Endothelial cell of umbilical vein (primary cell): Measurements from ENCODE around the gene MICALL2. TPM values are rescaled to one million over a fixed set of nuclear protein-coding genes. Genes with fewer than 3 reads are reported as not detected.

Source experiments
- BruUV-seq: library from RNA; stranded (reverse); fragments of 400-500 nt; replicated peaks from 2 replicates; lab custom pipeline; 2021; lab: Mats Ljungman, UMichigan
- CTCF ChIA-PET: fragments of 300-600, 350-600 bp; sonication (Branson Sonifier 250); formaldehyde crosslinking; loops from one replicate; lab custom pipeline; 2021; ENCODE audit warnings: antibody characterized with exemption, inconsistent platforms; lab: Charles Lee
- POLR2A ChIA-PET: fragments of 300-600, 350-600 bp; sonication (Branson Sonifier 250); formaldehyde crosslinking; loops from one replicate; lab custom pipeline; 2021; ENCODE audit warnings: antibody characterized with exemption, inconsistent platforms; lab: Charles Lee
- DNase-seq: peaks from one replicate; pipeline ENCODE4 v3.0.0-alpha.2; 2011; ENCODE audit warnings: low read depth, low spot score
- FAIRE-seq: peaks from 2 replicates; lab custom pipeline; 2011; peaks lifted over from hg19 to GRCh38; lab: Jason Lieb, UNC
- H2AFZ ChIP-seq: 2 replicates; pipeline ENCODE4 v1.6.0; 2012; ENCODE audit warnings: low read depth, low read length, control low read depth, inconsistent platforms
- H3K27ac ChIP-seq: 2 replicates; pipeline ENCODE4 v1.5.1; 2011; ENCODE audit warnings: low read depth, mild to moderate bottlenecking, control low read depth, low read length, moderate library complexity; ENCODE audit not compliant: insufficient read depth
- H3K27me3 ChIP-seq, 2 experiments: 2 replicates each; pipeline versions ENCODE4 v1.6.0 to v1.6.1; 2011; ENCODE audit warnings: low read length in 2 of 2, mixed read lengths in 1 of 2; ENCODE audit not compliant: control insufficient read depth in 2 of 2, insufficient read depth in 2 of 2
- H3K36me3 ChIP-seq, 2 experiments: 2 replicates in 1 of 2; 3 replicates in 1 of 2; pipeline ENCODE4 v1.5.1; 2011; ENCODE audit warnings: low read length in 2 of 2, mild to moderate bottlenecking in 1 of 2, moderate library complexity in 1 of 2; ENCODE audit not compliant: control insufficient read depth in 2 of 2, insufficient read depth in 2 of 2; ENCODE audit errors: extremely low read depth in 1 of 2
- H3K4me1 ChIP-seq: 3 replicates; pipeline ENCODE4 v1.5.1; 2011; ENCODE audit warnings: mild to moderate bottlenecking, low read length; ENCODE audit not compliant: control insufficient read depth, insufficient read depth; ENCODE audit errors: extremely low read depth
- H3K4me2 ChIP-seq: 2 replicates; pipeline ENCODE4 v1.6.1; 2011; ENCODE audit warnings: low read length, control low read depth, mixed read lengths; ENCODE audit not compliant: insufficient read depth
- H3K4me3 ChIP-seq, 3 experiments: fragments of 200-600 bp in 1 of 3; sonication (generic), shearing (Covaris generic) in 1 of 3; replicated peaks in 1 of 3; 2 replicates each; pipeline ENCODE4 v1.5.1; 2011 to 2016; ENCODE audit warnings: control low read depth in 3 of 3, low read length in 3 of 3, mild to moderate bottlenecking in 2 of 3, inconsistent platforms in 1 of 3, low read depth in 1 of 3, moderate library complexity in 1 of 3; ENCODE audit not compliant: insufficient read depth in 1 of 3
- H3K79me2 ChIP-seq: 2 replicates; pipeline ENCODE4 v1.6.0; 2012; ENCODE audit warnings: low read length, inconsistent platforms; ENCODE audit not compliant: control insufficient read depth, insufficient read depth
- H3K9ac ChIP-seq: replicated peaks from 2 replicates; pipeline ENCODE3; 2011; ENCODE audit warnings: low read length, control low read depth; ENCODE audit not compliant: insufficient read depth; ENCODE audit errors: extremely low read depth
- H3K9me1 ChIP-seq: replicated peaks from 3 replicates; pipeline ENCODE4 v1.6.0; 2011; ENCODE audit warnings: mild to moderate bottlenecking, low read length; ENCODE audit not compliant: control insufficient read depth, insufficient read depth; ENCODE audit errors: extremely low read depth
- H3K9me3 ChIP-seq: replicated peaks from 2 replicates; pipeline ENCODE4 v1.5.1; 2012; ENCODE audit warnings: low read length, inconsistent platforms; ENCODE audit not compliant: control insufficient read depth, insufficient read depth
- H4K20me1 ChIP-seq: replicated peaks from 2 replicates; pipeline ENCODE3; 2011; ENCODE audit warnings: mild to moderate bottlenecking, low read length; ENCODE audit not compliant: control insufficient read depth, insufficient read depth; ENCODE audit errors: extremely low read depth
- CTCF ChIP-seq, 2 donors: IDR thresholded peaks; 1 replicate in 1 of 2; 2 replicates in 1 of 2; pipeline ENCODE4 v1.5.1; 2011; ENCODE audit warnings: low read length in 2 of 2, mild to moderate bottlenecking in 2 of 2, moderate library complexity in 2 of 2, control low read depth in 1 of 2, inconsistent platforms in 1 of 2, low read depth in 1 of 2; ENCODE audit not compliant: insufficient read depth in 1 of 2; ENCODE audit errors: extremely low read depth in 1 of 2
- EZH2 ChIP-seq: IDR thresholded peaks from 2 replicates; pipeline ENCODE4 v1.6.1; 2012; ENCODE audit warnings: borderline replicate concordance, low read depth, mild to moderate bottlenecking, moderate library complexity, low read length, inconsistent platforms; ENCODE audit not compliant: severe bottlenecking
- FOS ChIP-seq: IDR thresholded peaks from 2 replicates; pipeline ENCODE4 v1.6.1; 2011; ENCODE audit warnings: mild to moderate bottlenecking, low read length, moderate library complexity, borderline replicate concordance; ENCODE audit not compliant: insufficient read depth
- GATA2 ChIP-seq: IDR thresholded peaks from 2 replicates; pipeline ENCODE4 v1.7.0; 2011; ENCODE audit warnings: low read depth, mild to moderate bottlenecking, moderate library complexity, mixed read lengths, low read length; ENCODE audit not compliant: insufficient read length, insufficient read depth
- JUN ChIP-seq: IDR thresholded peaks from 2 replicates; pipeline ENCODE4 v1.6.1; 2011; ENCODE audit warnings: borderline replicate concordance, low read depth; ENCODE audit not compliant: insufficient read length, insufficient read depth
- MYC ChIP-seq: IDR thresholded peaks from one replicate; pipeline ENCODE4 v1.6.1; 2011; ENCODE audit warnings: mild to moderate bottlenecking, low read depth, low read length
- POLR2A ChIP-seq: IDR thresholded peaks from 2 replicates; pipeline ENCODE4 v1.6.1; 2012; ENCODE audit warnings: low read depth, mild to moderate bottlenecking, control low read depth, low read length
- POLR2AphosphoS5 ChIP-seq: IDR thresholded peaks from 2 replicates; pipeline ENCODE4 v1.6.1; 2012; ENCODE audit warnings: low read depth, mild to moderate bottlenecking, control low read depth, low read length, moderate library complexity; ENCODE audit not compliant: insufficient read depth
- dilution Hi-C: fragments of 300-500 bp; cut with MboI; formaldehyde crosslinking; loops from one replicate; pipeline ENCODE4 v1.15.0; 2019; ENCODE audit warnings: low sequenced_read_pairs; ENCODE audit not compliant: extremely low pct_ligation_motif_present
- intact Hi-C: fragments of 100-400 bp; cut with micrococcal nuclease; formaldehyde crosslinking; loops from one replicate; pipeline ENCODE4 v1.10.0; 2022
- polyA plus RNA-seq, 4 experiments: library from polyadenylated mRNA; depleted of rRNA in 3 of 4; stranded (reverse) in 3 of 4; unstranded in 1 of 4; fragments of >200 nt; gene quantifications; 2 replicates each; pipeline versions ENCODE4 v1.2.1 to v1.2.3, GENCODE V29; 2011 to 2012; ENCODE audit warnings: missing spikeins in 1 of 4
- total RNA-seq: library from RNA; stranded (reverse); gene quantifications from 2 replicates; pipeline ENCODE4 v1.2.3, GENCODE V29; 2021
- TF ChIP-seq, protein P1 (sequence below): IDR thresholded peaks from 2 replicates; pipeline ENCODE4 v1.6.1; 2011; ENCODE audit not compliant: insufficient read depth, insufficient read length

MICALL2 gene
- total and polyA plus RNA-seq, 2 donors (not counting 3 experiments of a cell fraction or from before 2014, with no cell fraction given), result 29.8 to 46.3 TPM

- Histone ChIP-seq H3K9ac (no peak overlapping the region), H3K79me2 (no peaks in the 10 kb centered on the region), H3K36me3 (peaks cover 0 to 2% of the 10 kb centered on the region in 2 experiments), H3K27me3 (no peaks in the 10 kb centered on the region), H3K4me3 (no peak overlapping the region), H3K4me1 (no peaks in the 10 kb centered on the region), H4K20me1 (no peaks in the 10 kb centered on the region), H3K27ac (no peak overlapping the region), H2AFZ (no peak overlapping the region), H3K9me1 (no peaks in the 10 kb centered on the region), H3K4me2 (no peak overlapping the region), H3K9me3 (no peaks in the 10 kb centered on the region)
- DNase-seq (no peak), FAIRE-seq (no peak)
- CTCF ChIA-PET, result interaction anchor here (0.7 to 3.1 kb wide), 10 partner anchors 7 to 240 kb away, joined by 3 to 39 read pairs (median 6); partner anchors contain the start of gene MICALL2
- intact Hi-C loops, result loop anchor here (2.0 to 5.0 kb wide), 3 partner anchors 41 to 239 kb away; no protein-coding TSS in a partner anchor
- POLR2A ChIA-PET, result no interaction called here
- TF ChIP-seq FOS (no peak), CTCF (IDR thresholded peaks at IDR 0.05; ENCODE audit: extremely low read depth in 1 of 2, insufficient read depth in 1 of 2, low read depth in 1 of 2, low read length in 2 of 2) (no peak), POLR2AphosphoS5 (no peak), GATA2 (no peak), POLR2A (no peak), MYC (no peak), EZH2 (no peak), JUN (no peak)
- TF ChIP-seq, protein P1, sequence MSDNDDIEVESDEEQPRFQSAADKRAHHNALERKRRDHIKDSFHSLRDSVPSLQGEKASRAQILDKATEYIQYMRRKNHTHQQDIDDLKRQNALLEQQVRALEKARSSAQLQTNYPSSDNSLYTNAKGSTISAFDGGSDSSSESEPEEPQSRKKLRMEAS, result no peak
- BruUV-seq, result no TSS peak
- dilution Hi-C loops, result no loop called here
Measured at GRCh38 chr7:1433128-1433920, 25.9 kb downstream of the MICALL2 start.
